K562 (cell line): ENCODE results near the gene SLAMF6. TPM values are rescaled to one million over a fixed set of nuclear protein-coding genes. Genes with fewer than 3 reads are reported as not detected.

Source experiments
- CREB3 ChIP-seq: fragments of 450-650 bp; conservative IDR thresholded peaks from 2 replicates; pipeline ENCODE4 v1.6.1; 2016; ENCODE audit warnings: missing genetic modification characterization, low read depth, mild to moderate bottlenecking, missing compliant biosample characterization, moderate library complexity
- CTBP1 ChIP-seq: fragments of 450-650 bp; IDR thresholded peaks from 2 replicates; pipeline ENCODE4 v1.6.1; 2016; ENCODE audit warnings: borderline replicate concordance
- E2F5 ChIP-seq: sonication (generic); formaldehyde crosslinking; IDR thresholded peaks from 2 replicates; pipeline ENCODE4 v1.8.0; 2022; ENCODE audit warnings: mild to moderate bottlenecking, missing genetic modification reagents
- ERF ChIP-seq: fragments of 450-650 bp; formaldehyde crosslinking; IDR thresholded peaks from 2 replicates; pipeline ENCODE4 v1.4.0; 2020; ENCODE audit warnings: mild to moderate bottlenecking, mixed read lengths
- GMEB1 ChIP-seq: fragments of 250-450 bp; sonication (Bioruptor Pico); IDR thresholded peaks from 2 replicates; pipeline ENCODE4 v1.4.0; 2020; ENCODE audit warnings: mild to moderate bottlenecking
- HES1 ChIP-seq: fragments of 450-650 bp; IDR thresholded peaks from 2 replicates; pipeline ENCODE4 v1.6.1; 2016; ENCODE audit warnings: low read depth, mild to moderate bottlenecking, moderate library complexity
- NR1H2 ChIP-seq: sonication (generic); formaldehyde crosslinking; IDR thresholded peaks from 2 replicates; pipeline ENCODE4 v1.4.0; 2020; ENCODE audit warnings: mild to moderate bottlenecking, missing genetic modification reagents
- REST ChIP-seq, 2 experiments: fragments of 450-650 bp; formaldehyde crosslinking in 1 of 2; IDR thresholded peaks; 2 replicates each; pipeline versions ENCODE4 v1.4.0 to v1.6.1; 2014 to 2020; ENCODE audit warnings: mild to moderate bottlenecking in 2 of 2, borderline replicate concordance in 1 of 2, low read depth in 1 of 2
- SP1 ChIP-seq: sonication (generic); formaldehyde crosslinking; IDR thresholded peaks from 2 replicates; pipeline ENCODE4 v1.8.1; 2022; ENCODE audit warnings: mild to moderate bottlenecking, missing genetic modification reagents
- ZEB2 ChIP-seq: fragments of 450-650 bp; IDR thresholded peaks from 2 replicates; pipeline ENCODE4 v1.6.1; 2016
- ZNF143 ChIP-seq: sonication (generic); formaldehyde crosslinking; IDR thresholded peaks from 2 replicates; pipeline ENCODE4 v1.9.0; 2022; ENCODE audit warnings: mild to moderate bottlenecking, missing genetic modification reagents
- polyA plus RNA-seq, 8 experiments: library from polyadenylated mRNA; depleted of rRNA in 4 of 8; stranded (reverse) in 5 of 8; unstranded in 3 of 8; fragments of >200 nt; fragmentation: Nextera tagmentation in 2 of 8; fragmentation: Illumina TruSeq in 1 of 8; extraction: Ambion mirVana in 2 of 8; extraction: Trizol in 1 of 8; gene quantifications; 2 replicates each; pipeline versions ENCODE4 v1.2.1 to v1.2.3, GENCODE V29; 2011 to 2014; ENCODE audit warnings: inconsistent platforms in 1 of 8, missing spikeins in 1 of 8
- total RNA-seq, 7 experiments: library from RNA; depleted of rRNA in 6 of 7; stranded (reverse); fragments of >200 nt in 6 of 7; fragmentation: Illumina TruSeq in 2 of 7; extraction: Trizol in 2 of 7; gene quantifications; 2 replicates each; pipeline versions ENCODE4 v1.2.1 to v1.2.3, GENCODE V29; 2011 to 2021; ENCODE audit warnings: low replicate concordance in 1 of 7

Gene SLAMF6
- total and polyA plus RNA-seq, 9 of the 15 experiments (the other 6 are each of a cell fraction or from before 2014, with no cell fraction given): 0.56 to 4.8 (median 1.1) TPM

GRCh38 chr1:160519642-160520435, 3.2 kb downstream of the SLAMF6 start (continued):
- no peak for TF ChIP-seq ERF (CRISPR knock-in tag)
- no peak for TF ChIP-seq E2F5 (CRISPR knock-in tag)
- TF ChIP-seq ZNF143 (CRISPR knock-in tag): no peak
- TF ChIP-seq CREB3 (tag): no peak
- TF ChIP-seq NR1H2: no peak
- TF ChIP-seq HES1: 0 out of 2 replicates have a peak, but pooled peaks have one; percentile 23
- no peak for TF ChIP-seq GMEB1 (CRISPR knock-in tag)
- TF ChIP-seq REST (IDR thresholded peaks at IDR 0.05; ENCODE audit: borderline replicate concordance): no peak; the same call in 1 of the 2 replicates
- no peak for TF ChIP-seq REST (CRISPR knock-in tag; IDR thresholded peaks at IDR 0.05; ENCODE audit: low read depth)
- peak; percentile 48; the same call in 1 of the 2 replicates for TF ChIP-seq CTBP1
- TF ChIP-seq SP1 (CRISPR knock-in tag): no peak
- TF ChIP-seq ZEB2: 0 out of 2 replicates have a peak, but pooled peaks have one; percentile 52
